Measurements from ENCODE around the gene PLXDC1.

The PLXDC1 gene

GRCh38 chr17:39094607-39095308 is 56.7 kb downstream of the PLXDC1 start:
- no peak for DNase-seq

- peak in 1 of 2 donors; percentile 19 for DNase-seq
Observed at GRCh38 chr17:39092692-39093230, 58.7 kb downstream of the PLXDC1 start.

GRCh38 chr17:39090908-39091665 is 60.4 kb downstream of the PLXDC1 start:
- DNase-seq: peak in 1 of 2 donors; percentile 29

GRCh38 chr17:39090400-39090799 is 61.0 kb downstream of the PLXDC1 start:
- no peak for DNase-seq

GRCh38 chr17:39084558-39084957 is 66.9 kb downstream of the PLXDC1 start:
- no peak for DNase-seq

GRCh38 chr17:39083270-39083669 is 68.2 kb downstream of the PLXDC1 start:
- DNase-seq: no peak

- DNase-seq: no peak
Observed at GRCh38 chr17:39082482-39082881, 69.0 kb downstream of the PLXDC1 start.

- DNase-seq: no peak
Observed at GRCh38 chr17:39081851-39082250, 69.6 kb downstream of the PLXDC1 start.

- peak in 1 of 2 donors; percentile 24 for DNase-seq
Observed at GRCh38 chr17:39080421-39081078, 70.9 kb downstream of the PLXDC1 start.

GRCh38 chr17:39079836-39080235 is 71.6 kb downstream of the PLXDC1 start:
- no peak for DNase-seq

GRCh38 chr17:39077866-39078265 is 73.6 kb downstream of the PLXDC1 start:
- DNase-seq: no peak

GRCh38 chr17:39077252-39077651 is 74.2 kb downstream of the PLXDC1 start:
- DNase-seq: no peak

GRCh38 chr17:39074676-39075075 is 76.8 kb downstream of the PLXDC1 start:
- no peak for DNase-seq

GRCh38 chr17:39073916-39074315 is 77.5 kb downstream of the PLXDC1 start:
- no peak for DNase-seq

- DNase-seq: no peak
Observed at GRCh38 chr17:39073353-39073752, 78.1 kb downstream of the PLXDC1 start.

- no peak for DNase-seq
Observed at GRCh38 chr17:39071573-39071972, 79.9 kb downstream of the PLXDC1 start.

- peak; percentile 44 to 64 for DNase-seq
Observed at GRCh38 chr17:39069114-39069756, 82.2 kb downstream of the PLXDC1 start.

GRCh38 chr17:39064819-39065218 is 86.6 kb downstream of the PLXDC1 start:
- no peak for DNase-seq

- DNase-seq: no peak
Observed at GRCh38 chr17:39064374-39064773, 87.1 kb downstream of the PLXDC1 start.

GRCh38 chr17:39063681-39064069 is 87.8 kb downstream of the PLXDC1 start:
- DNase-seq: no peak

- no peak for DNase-seq
Observed at GRCh38 chr17:39062846-39063680, 88.4 kb downstream of the PLXDC1 start.

- DNase-seq: no peak
Observed at GRCh38 chr17:39058524-39058923, 92.9 kb downstream of the PLXDC1 start.
